Stimulated activated naive CD8-positive, alpha-beta T cell treated with anti-CD3 and anti-CD28 coated beads, Interleukin-15, Interleukin-2, amounts not matched to agents 100 ng/mL and 50 ng/mL, for 24 hours (primary cell): ENCODE data around the gene BST1.
"Not testable (repeated sequence)": the region's sequence is repeated elsewhere in the genome, so short reads cannot be mapped to it uniquely, and the experiment has no call there.

Source experiments
- H3K27ac Mint-ChIP-seq: one replicate; pipeline ENCODE4 v1.8.0; 2021; ENCODE audit warnings: mild to moderate bottlenecking, mixed read lengths
- H3K27me3 Mint-ChIP-seq: one replicate; pipeline ENCODE4 v1.8.0; 2021; ENCODE audit warnings: mixed read lengths
- H3K36me3 Mint-ChIP-seq: one replicate; pipeline ENCODE4 v1.8.0; 2021; ENCODE audit warnings: low read depth, mixed read lengths
- H3K4me1 Mint-ChIP-seq: one replicate; pipeline ENCODE4 v1.8.0; 2021; ENCODE audit warnings: low read depth, mixed read lengths
- H3K4me3 Mint-ChIP-seq: one replicate; pipeline ENCODE4 v1.8.0; 2021; ENCODE audit warnings: mild to moderate bottlenecking, mixed read lengths
- H3K9me3 Mint-ChIP-seq: one replicate; pipeline ENCODE4 v1.8.0; 2021; ENCODE audit warnings: mixed read lengths

BST1 gene

DNA sequence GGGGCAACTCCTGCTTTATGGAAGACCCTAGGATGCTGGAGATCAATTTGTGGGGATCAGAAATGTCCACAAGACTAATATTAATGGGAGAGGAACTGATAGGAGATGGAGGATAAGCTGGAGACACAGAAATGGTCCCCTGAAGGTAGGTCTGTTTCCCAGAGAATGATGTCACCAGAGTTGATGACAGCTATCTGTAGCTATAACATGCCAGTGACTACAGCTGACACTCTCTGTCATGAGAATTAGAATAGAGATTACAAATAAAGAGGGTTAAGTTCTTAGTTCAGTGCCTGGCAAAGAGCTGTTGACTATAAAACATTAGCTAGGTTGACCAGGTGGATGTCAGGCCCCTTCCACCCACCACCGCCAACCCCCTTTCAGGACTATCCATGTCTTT, 9.3 kb downstream of the BST1 start:
- Mint-ChIP-seq H3K4me1 (peaks cover 8% of the 10 kb centered on the region), H3K4me3 (no peak overlapping the region), H3K9me3 (no peaks in the 10 kb centered on the region), H3K36me3 (no peaks in the 10 kb centered on the region), H3K27ac (no peak overlapping the region), H3K27me3 (no peaks in the 10 kb centered on the region)

GRCh38 chr4:15714141-15714540, 11.3 kb downstream of the BST1 start:
- Mint-ChIP-seq H3K9me3 (no peaks in the 10 kb centered on the region), H3K27me3 (no peaks in the 10 kb centered on the region), H3K36me3 (no peaks in the 10 kb centered on the region), H3K4me1 (peaks cover 8% of the 10 kb centered on the region), H3K4me3 (no peak overlapping the region), H3K27ac (no peak overlapping the region)

- Mint-ChIP-seq H3K4me3 (no peak overlapping the region), H3K4me1 (peaks cover 8% of the 10 kb centered on the region), H3K27me3 (no peaks in the 10 kb centered on the region), H3K9me3 (no peaks in the 10 kb centered on the region), H3K36me3 (no peaks in the 10 kb centered on the region), H3K27ac (no peak overlapping the region)
Measured at GRCh38 chr4:15714646-15715435, 12.0 kb downstream of the BST1 start.

DNA sequence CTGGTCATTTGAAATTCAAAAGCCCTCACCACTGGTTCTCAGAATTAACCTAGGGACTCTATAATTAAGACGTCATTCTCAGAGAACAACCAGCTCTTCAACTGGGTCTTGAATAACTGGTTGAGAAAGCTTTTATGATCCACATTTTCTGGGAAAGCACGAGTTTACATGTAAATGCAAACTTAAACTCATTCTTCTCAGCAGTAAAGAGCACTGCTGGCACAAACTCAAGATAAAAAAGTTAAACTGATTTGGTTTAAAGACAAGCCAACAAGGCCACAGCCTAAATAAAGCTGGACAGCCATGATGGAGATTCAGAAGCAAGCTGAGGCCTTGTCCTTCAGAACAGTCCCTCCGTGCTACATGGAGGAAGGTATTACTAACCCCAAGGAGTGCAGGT, 13.2 kb downstream of the BST1 start:
- Mint-ChIP-seq H3K27me3 (no peaks in the 10 kb centered on the region), H3K36me3 (no peaks in the 10 kb centered on the region), H3K4me1 (peaks cover 8% of the 10 kb centered on the region), H3K27ac (no peak overlapping the region), H3K9me3 (no peaks in the 10 kb centered on the region), H3K4me3 (no peak overlapping the region)

- no peaks in the 10 kb centered on the region for H3K27me3 Mint-ChIP-seq
- no peaks in the 10 kb centered on the region for H3K9me3 Mint-ChIP-seq
- H3K27ac Mint-ChIP-seq = no peak overlapping the region
- H3K4me1 Mint-ChIP-seq = peaks cover 1% of the 10 kb centered on the region
- no peak overlapping the region for H3K4me3 Mint-ChIP-seq
- no peaks in the 10 kb centered on the region for H3K36me3 Mint-ChIP-seq
Measured at GRCh38 chr4:15717086-15717485, 14.2 kb downstream of the BST1 start.

- no peaks in the 10 kb centered on the region for H3K4me1 Mint-ChIP-seq
- H3K36me3 Mint-ChIP-seq = no peaks in the 10 kb centered on the region
- H3K27ac Mint-ChIP-seq = no peak overlapping the region
- no peaks in the 10 kb centered on the region for H3K27me3 Mint-ChIP-seq
- H3K4me3 Mint-ChIP-seq = no peak overlapping the region
- H3K9me3 Mint-ChIP-seq = no peaks in the 10 kb centered on the region
Measured at GRCh38 chr4:15717657-15718416, 15.0 kb downstream of the BST1 start.

GRCh38 chr4:15718465-15718864, 15.6 kb downstream of the BST1 start:
- Mint-ChIP-seq H3K4me3 (no peak overlapping the region), H3K36me3 (no peaks in the 10 kb centered on the region), H3K9me3 (no peaks in the 10 kb centered on the region), H3K27me3 (no peaks in the 10 kb centered on the region), H3K27ac (no peak overlapping the region), H3K4me1 (no peaks in the 10 kb centered on the region)

- H3K27ac Mint-ChIP-seq = no peak overlapping the region
- no peaks in the 10 kb centered on the region for H3K9me3 Mint-ChIP-seq
- no peak overlapping the region for H3K4me3 Mint-ChIP-seq
- no peaks in the 10 kb centered on the region for H3K27me3 Mint-ChIP-seq
- no peaks in the 10 kb centered on the region for H3K4me1 Mint-ChIP-seq
- no peaks in the 10 kb centered on the region for H3K36me3 Mint-ChIP-seq
Measured at GRCh38 chr4:15718959-15719358, 16.1 kb downstream of the BST1 start.

DNA sequence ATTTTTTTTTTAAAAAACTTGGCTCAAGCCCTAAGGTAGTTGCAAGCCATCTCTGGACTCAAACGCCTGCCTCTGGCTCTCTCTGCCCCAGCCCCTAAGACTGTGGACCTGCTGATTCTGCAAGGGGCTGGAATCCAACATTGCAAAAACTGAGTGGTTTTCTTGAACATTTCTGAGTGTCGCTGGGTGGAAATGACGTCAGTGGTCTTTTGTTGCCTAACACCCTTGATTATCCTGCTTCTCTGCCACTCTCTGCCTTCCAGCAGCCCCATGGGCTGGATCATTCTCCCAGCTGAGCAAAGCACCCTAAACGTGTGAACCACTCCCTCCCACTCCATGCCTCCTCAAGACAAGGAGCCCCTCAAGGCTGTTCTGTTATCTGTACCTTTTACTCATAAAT, 16.6 kb downstream of the BST1 start:
- no peaks in the 10 kb centered on the region for H3K36me3 Mint-ChIP-seq

GRCh38 chr4:15720851-15721250, 18.0 kb downstream of the BST1 start:
- H3K4me1 Mint-ChIP-seq = peaks cover 3% of the 10 kb centered on the region
- no peaks in the 10 kb centered on the region for H3K27me3 Mint-ChIP-seq
- no peaks in the 10 kb centered on the region for H3K9me3 Mint-ChIP-seq
- no peak overlapping the region for H3K27ac Mint-ChIP-seq
- H3K4me3 Mint-ChIP-seq = no peak overlapping the region
- no peaks in the 10 kb centered on the region for H3K36me3 Mint-ChIP-seq

More for the DNA sequence above, 16.6 kb downstream of the BST1 start:
- no peaks in the 10 kb centered on the region for H3K4me1 Mint-ChIP-seq
- H3K9me3 Mint-ChIP-seq = no peaks in the 10 kb centered on the region
- H3K4me3 Mint-ChIP-seq = no peak overlapping the region
- no peak overlapping the region for H3K27ac Mint-ChIP-seq
- H3K27me3 Mint-ChIP-seq = no peaks in the 10 kb centered on the region

GRCh38 chr4:15725608-15726007, 22.7 kb downstream of the BST1 start:
- Mint-ChIP-seq H3K9me3 (no peaks in the 10 kb centered on the region), H3K4me1 (peaks cover 3% of the 10 kb centered on the region)

GRCh38 chr4:15729910-15730533, 27.2 kb downstream of the BST1 start:
- no peak overlapping the region for H3K27ac Mint-ChIP-seq
- no peaks in the 10 kb centered on the region for H3K9me3 Mint-ChIP-seq
- no peaks in the 10 kb centered on the region for H3K36me3 Mint-ChIP-seq
- peaks cover 4% of the 10 kb centered on the region for H3K27me3 Mint-ChIP-seq
- peaks cover 7% of the 10 kb centered on the region for H3K4me1 Mint-ChIP-seq
- no peak overlapping the region for H3K4me3 Mint-ChIP-seq

More at GRCh38 chr4:15725608-15726007, 22.7 kb downstream of the BST1 start:
- Mint-ChIP-seq H3K27me3 (peaks cover 4% of the 10 kb centered on the region), H3K4me3 (no peak overlapping the region), H3K27ac (no peak overlapping the region), H3K36me3 (no peaks in the 10 kb centered on the region)

- not testable (repeated sequence) for H3K27me3 Mint-ChIP-seq, H3K36me3 Mint-ChIP-seq, H3K27ac Mint-ChIP-seq, H3K9me3 Mint-ChIP-seq, H3K4me3 Mint-ChIP-seq
- peaks cover 14% of the 10 kb centered on the region for H3K4me1 Mint-ChIP-seq
Measured at GRCh38 chr4:15733061-15733460, 30.2 kb downstream of the BST1 start.

- Mint-ChIP-seq H3K4me1 (peaks cover 33% of the 10 kb centered on the region), H3K9me3 (peaks cover 3% of the 10 kb centered on the region), H3K27me3 (no peaks in the 10 kb centered on the region), H3K27ac (no peak overlapping the region), H3K4me3 (no peak overlapping the region), H3K36me3 (peaks cover 4% of the 10 kb centered on the region)
Measured at GRCh38 chr4:15735536-15735935, 32.7 kb downstream of the BST1 start.

DNA sequence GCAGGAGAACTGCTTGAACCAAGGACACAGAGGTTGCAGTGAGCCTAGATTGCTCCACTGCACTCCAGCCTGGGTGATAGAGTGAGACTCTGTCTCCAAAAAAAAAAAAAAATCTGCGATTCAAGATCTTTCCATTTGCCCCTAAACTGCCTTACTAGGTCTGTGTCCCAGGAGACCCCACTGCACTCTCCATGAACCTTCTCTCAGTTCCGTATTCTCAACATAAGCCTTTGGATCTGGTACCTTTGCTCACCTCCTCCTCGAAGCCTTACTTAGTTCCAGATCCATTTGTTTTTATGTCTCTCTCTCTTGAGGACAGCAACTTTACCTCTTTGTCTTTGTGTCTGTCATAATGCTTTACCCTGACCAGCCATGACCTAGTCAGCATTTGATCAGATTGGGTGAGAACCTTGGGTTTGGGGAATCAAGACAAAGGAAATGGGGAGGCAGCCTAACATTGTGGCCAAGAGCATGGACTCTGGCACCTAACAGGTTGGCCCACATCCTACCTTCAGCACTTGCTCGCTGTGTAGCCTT, 33.7 kb downstream of the BST1 start:
- H3K4me3 Mint-ChIP-seq = no peak overlapping the region
- peaks cover 4% of the 10 kb centered on the region for H3K36me3 Mint-ChIP-seq
- H3K27ac Mint-ChIP-seq = no peak overlapping the region
- peaks cover 33% of the 10 kb centered on the region for H3K4me1 Mint-ChIP-seq
- no peaks in the 10 kb centered on the region for H3K27me3 Mint-ChIP-seq
- peaks cover 9% of the 10 kb centered on the region for H3K9me3 Mint-ChIP-seq
